HepG2 (cell line): ENCODE results near the gene RIN3. TPM values are rescaled to one million over a fixed set of nuclear protein-coding genes. Genes with fewer than 3 reads are reported as not detected.

ENCODE experiments used
- ATAC-seq: fragments of 200-7000 bp; cut with Tn5 transposase; 3 replicates; pipeline ENCODE4 v1.9.1; 2020; ENCODE audit warnings: mild to moderate bottlenecking, moderate library complexity
- BruUV-seq: library from RNA; stranded (reverse); fragments of 400-500 nt; replicated peaks from 2 replicates; lab custom pipeline; 2021; lab: Mats Ljungman, UMichigan
- CTCF ChIA-PET: fragments of 300-600 bp; formaldehyde crosslinking; extraction: SDS; loops from one replicate; lab custom pipeline; 2021; ENCODE audit warnings: low total read pairs, inconsistent platforms, low intra/inter-chr PET ratio; lab: Yijun Ruan, JAX
- POLR2A ChIA-PET: fragments of 350-600 bp; sonication (Branson Sonifier 250); formaldehyde crosslinking; loops from one replicate; lab custom pipeline; 2020; ENCODE audit warnings: antibody characterized with exemption, inconsistent platforms; lab: Yijun Ruan, JAX
- DNase-seq: peaks from one replicate; pipeline ENCODE4 v3.0.0-alpha.2; 2015; ENCODE audit warnings: low spot score
- FAIRE-seq: peaks from 3 replicates; lab custom pipeline; 2011; peaks lifted over from hg19 to GRCh38; lab: Jason Lieb, UNC
- H2AFZ ChIP-seq: one replicate; pipeline ENCODE4 v1.6.1; 2011; ENCODE audit warnings: low read length, inconsistent platforms
- H3K27ac ChIP-seq: fragments of 300-600 bp; 3 replicates; pipeline ENCODE4 v1.8.0; 2011; ENCODE audit warnings: mixed run types, mild to moderate bottlenecking, mixed read lengths, low read length, inconsistent platforms; ENCODE audit not compliant: insufficient read depth; ENCODE audit errors: extremely low read length
- H3K27me3 ChIP-seq, 2 experiments: fragments of 200-600 bp in 1 of 2; 2 replicates in 1 of 2; 3 replicates in 1 of 2; pipeline versions ENCODE4 v1.6.0 to v1.8.0; 2011; ENCODE audit warnings: low read length in 2 of 2, mild to moderate bottlenecking in 2 of 2, moderate library complexity in 2 of 2, inconsistent platforms in 1 of 2; ENCODE audit not compliant: insufficient read depth in 2 of 2, control insufficient read depth in 1 of 2
- H3K36me3 ChIP-seq, 2 experiments: fragments of 200-600 bp in 1 of 2; replicated peaks in 1 of 2; 2 replicates in 1 of 2; 3 replicates in 1 of 2; pipeline versions ENCODE4 v1.5.1 to v1.8.0; 2011; ENCODE audit warnings: low read length in 2 of 2, inconsistent platforms in 1 of 2; ENCODE audit not compliant: insufficient read depth in 2 of 2, control insufficient read depth in 1 of 2
- H3K4me1 ChIP-seq: 2 replicates; pipeline ENCODE4 v1.5.1; 2012; ENCODE audit warnings: low read length, inconsistent platforms; ENCODE audit not compliant: insufficient read depth
- H3K4me2 ChIP-seq: 2 replicates; pipeline ENCODE4 v1.6.0; 2011; ENCODE audit warnings: low read depth, low read length, inconsistent platforms
- H3K4me3 ChIP-seq, 3 experiments: fragments of 200-600 bp in 1 of 3; sonication (generic), shearing (Covaris generic) in 1 of 3; replicated peaks in 1 of 3; 2 replicates each; pipeline ENCODE4 v1.5.1; 2011 to 2016; ENCODE audit warnings: low read length in 3 of 3, inconsistent platforms in 2 of 3, low read depth in 2 of 3, mild to moderate bottlenecking in 2 of 3, control low read depth in 1 of 3, mixed read lengths in 1 of 3; ENCODE audit not compliant: insufficient read depth in 1 of 3
- H3K79me2 ChIP-seq: one replicate; pipeline ENCODE4 v1.6.1; 2011; ENCODE audit warnings: low read length, inconsistent platforms; ENCODE audit not compliant: insufficient read depth
- H3K9ac ChIP-seq: 2 replicates; pipeline ENCODE4 v1.6.0; 2011; ENCODE audit warnings: mild to moderate bottlenecking, low read depth, low read length, inconsistent platforms; ENCODE audit not compliant: insufficient read depth
- H3K9me3 ChIP-seq: 2 replicates; pipeline ENCODE4 v1.5.1; 2012; ENCODE audit warnings: mild to moderate bottlenecking, low read length
- H4K20me1 ChIP-seq: 2 replicates; pipeline ENCODE4 v1.6.0; 2011; ENCODE audit warnings: inconsistent platforms, mild to moderate bottlenecking, low read length, moderate library complexity; ENCODE audit not compliant: insufficient read depth
- ERF ChIP-seq: IDR thresholded peaks from 2 replicates; pipeline ENCODE4 v1.6.1; 2018; ENCODE audit warnings: missing biosample characterization, missing genetic modification reagents
- KDM1A ChIP-seq: IDR thresholded peaks from 2 replicates; pipeline ENCODE4 v1.6.1; 2016; ENCODE audit warnings: missing compliant biosample characterization
- MNT ChIP-seq: fragments of 450-650 bp; IDR thresholded peaks from 2 replicates; pipeline ENCODE4 v1.6.1; 2016
- NFKB2 ChIP-seq: sonication (generic); formaldehyde crosslinking; IDR thresholded peaks from 2 replicates; pipeline ENCODE4 v1.4.0; 2020; ENCODE audit warnings: missing genetic modification reagents, borderline replicate concordance
- REL ChIP-seq: sonication (generic); formaldehyde crosslinking; conservative IDR thresholded peaks from 2 replicates; pipeline ENCODE4 v1.8.0; 2022; ENCODE audit warnings: mild to moderate bottlenecking, missing genetic modification reagents, moderate library complexity
- ZBTB39 ChIP-seq: sonication (generic); formaldehyde crosslinking; IDR thresholded peaks from 2 replicates; pipeline ENCODE4 v1.5.0; 2020; ENCODE audit warnings: missing genetic modification reagents
- ZNF558 ChIP-seq: sonication (generic); formaldehyde crosslinking; IDR thresholded peaks from 2 replicates; pipeline ENCODE4 v1.9.0; 2022; ENCODE audit warnings: mild to moderate bottlenecking, missing genetic modification reagents, borderline replicate concordance
- ZNF609 ChIP-seq: sonication (generic); formaldehyde crosslinking; IDR thresholded peaks from 2 replicates; pipeline ENCODE4 v1.4.0; 2020; ENCODE audit warnings: mild to moderate bottlenecking, missing genetic modification reagents, borderline replicate concordance
- WGBS: methylation state at CpG from one replicate; pipeline ENCODE4 v1.1.6; 2017; ENCODE audit warnings: low lambda C conversion rate; 5-methylcytosine and 5-hydroxymethylcytosine counted together
- in situ Hi-C: cut with HindIII; loops from 2 replicates; pipeline ENCODE4 v1.10.0; 2017; ENCODE audit warnings: low pct_unique_long_range_greater_than_20kb; ENCODE audit not compliant: extremely low pct_ligation_motif_present
- intact Hi-C: fragments of 100-400 bp; cut with micrococcal nuclease; formaldehyde crosslinking; loops from one replicate; pipeline ENCODE4 v1.10.0; 2022; ENCODE audit not compliant: unreplicated experiment
- polyA plus RNA-seq, 8 experiments: library from polyadenylated mRNA; depleted of rRNA in 3 of 8; stranded (reverse) in 7 of 8; unstranded in 1 of 8; fragments of >200 nt; fragmentation: Illumina TruSeq in 4 of 8; extraction: Trizol in 4 of 8; gene quantifications; 2 replicates each; pipeline versions ENCODE4 v1.2.1 to v1.2.3, GENCODE V29; 2011 to 2016; ENCODE audit warnings: low read depth in 4 of 8, missing spikeins in 1 of 8, mixed read lengths in 1 of 8; ENCODE audit not compliant: insufficient read depth in 1 of 8
- total RNA-seq, 5 experiments: library from RNA; depleted of rRNA; stranded (reverse); fragments of >200 nt; fragmentation: Illumina TruSeq; extraction: Trizol; gene quantifications; 2 replicates each; pipeline ENCODE4 v1.2.3, GENCODE V29; 2016; ENCODE audit warnings: low read depth in 1 of 5

The RIN3 gene
- total and polyA plus RNA-seq, 2 of the 13 experiments (the other 11 are each of a cell fraction or from before 2014, with no cell fraction given), result 2.3 to 3.6 TPM

- Histone ChIP-seq H3K4me3 (no peak overlapping the region), H3K9me3 (no peaks in the 10 kb centered on the region), H3K9ac (no peak overlapping the region), H3K4me2 (no peak overlapping the region), H3K27ac (no peak overlapping the region), H3K4me1 (peaks cover 15% of the 10 kb centered on the region), H2AFZ (no peak overlapping the region), H3K36me3 (no peaks in the 10 kb centered on the region), H4K20me1 (no peaks in the 10 kb centered on the region), H3K79me2 (no peaks in the 10 kb centered on the region), H3K27me3 (peaks cover 2 to 23% of the 10 kb centered on the region in 2 experiments; a peak in 3 of 5 replicates)
- DNase-seq, result no peak
- ChIA-PET POLR2A (no interaction called here), CTCF (no interaction called here)
- BruUV-seq, result no TSS peak
- no peak for ATAC-seq
- FAIRE-seq, result no peak
- 71% methylated on average over 20 of the region's 21 CpGs for WGBS
- intact Hi-C loops, result no loop called here
- in situ Hi-C loops, result no loop called here
- TF ChIP-seq MNT (peak; percentile 85), REL (CRISPR knock-in tag) (no peak), ZNF609 (CRISPR knock-in tag) (no peak), ERF (no peak), ZBTB39 (CRISPR knock-in tag) (no peak), KDM1A (no peak), NFKB2 (no peak), ZNF558 (no peak)
Measured at GRCh38 chr14:92489394-92490238, 24.0 kb upstream of the RIN3 start.
